Measurements from ENCODE around the gene CDK16. TPM values are rescaled to one million over a fixed set of nuclear protein-coding genes. Genes with fewer than 3 reads are reported as not detected.
A peak's percentile ranks its signal among the peaks of the same experiment; 100 is the strongest.

The CDK16 gene
- total and polyA plus RNA-seq, 9 of the 15 experiments (the other 6 are each of a cell fraction or from before 2014, with no cell fraction given): 3.9 to 104 (median 57.5) TPM

- TF ChIP-seq, protein P1, sequence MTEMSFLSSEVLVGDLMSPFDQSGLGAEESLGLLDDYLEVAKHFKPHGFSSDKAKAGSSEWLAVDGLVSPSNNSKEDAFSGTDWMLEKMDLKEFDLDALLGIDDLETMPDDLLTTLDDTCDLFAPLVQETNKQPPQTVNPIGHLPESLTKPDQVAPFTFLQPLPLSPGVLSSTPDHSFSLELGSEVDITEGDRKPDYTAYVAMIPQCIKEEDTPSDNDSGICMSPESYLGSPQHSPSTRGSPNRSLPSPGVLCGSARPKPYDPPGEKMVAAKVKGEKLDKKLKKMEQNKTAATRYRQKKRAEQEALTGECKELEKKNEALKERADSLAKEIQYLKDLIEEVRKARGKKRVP (CRISPR knock-in tag; IDR thresholded peaks at IDR 0.05): no peak
- no peak for TF ChIP-seq SETDB1 (IDR thresholded peaks at IDR 0.05; ENCODE audit: low read length)
- 0 out of 4 replicates have a peak, but pooled peaks of 1 of the 2 experiments have one; percentile 36 for TF ChIP-seq KDM4B (IDR thresholded peaks at IDR 0.05; ENCODE audit: borderline replicate concordance in 2 of 2, low read depth in 1 of 2)
- TF ChIP-seq EP300 (IDR thresholded peaks at IDR 0.05; ENCODE audit: low read length): 0 out of 2 replicates have a peak, but pooled peaks have one; percentile 13
- TF ChIP-seq SIX5 (IDR thresholded peaks at IDR 0.05; ENCODE audit: borderline replicate concordance in 1 of 2, insufficient read depth in 1 of 2, low read depth in 1 of 2, low read length in 2 of 2): no peak
- TF ChIP-seq, protein P2, sequence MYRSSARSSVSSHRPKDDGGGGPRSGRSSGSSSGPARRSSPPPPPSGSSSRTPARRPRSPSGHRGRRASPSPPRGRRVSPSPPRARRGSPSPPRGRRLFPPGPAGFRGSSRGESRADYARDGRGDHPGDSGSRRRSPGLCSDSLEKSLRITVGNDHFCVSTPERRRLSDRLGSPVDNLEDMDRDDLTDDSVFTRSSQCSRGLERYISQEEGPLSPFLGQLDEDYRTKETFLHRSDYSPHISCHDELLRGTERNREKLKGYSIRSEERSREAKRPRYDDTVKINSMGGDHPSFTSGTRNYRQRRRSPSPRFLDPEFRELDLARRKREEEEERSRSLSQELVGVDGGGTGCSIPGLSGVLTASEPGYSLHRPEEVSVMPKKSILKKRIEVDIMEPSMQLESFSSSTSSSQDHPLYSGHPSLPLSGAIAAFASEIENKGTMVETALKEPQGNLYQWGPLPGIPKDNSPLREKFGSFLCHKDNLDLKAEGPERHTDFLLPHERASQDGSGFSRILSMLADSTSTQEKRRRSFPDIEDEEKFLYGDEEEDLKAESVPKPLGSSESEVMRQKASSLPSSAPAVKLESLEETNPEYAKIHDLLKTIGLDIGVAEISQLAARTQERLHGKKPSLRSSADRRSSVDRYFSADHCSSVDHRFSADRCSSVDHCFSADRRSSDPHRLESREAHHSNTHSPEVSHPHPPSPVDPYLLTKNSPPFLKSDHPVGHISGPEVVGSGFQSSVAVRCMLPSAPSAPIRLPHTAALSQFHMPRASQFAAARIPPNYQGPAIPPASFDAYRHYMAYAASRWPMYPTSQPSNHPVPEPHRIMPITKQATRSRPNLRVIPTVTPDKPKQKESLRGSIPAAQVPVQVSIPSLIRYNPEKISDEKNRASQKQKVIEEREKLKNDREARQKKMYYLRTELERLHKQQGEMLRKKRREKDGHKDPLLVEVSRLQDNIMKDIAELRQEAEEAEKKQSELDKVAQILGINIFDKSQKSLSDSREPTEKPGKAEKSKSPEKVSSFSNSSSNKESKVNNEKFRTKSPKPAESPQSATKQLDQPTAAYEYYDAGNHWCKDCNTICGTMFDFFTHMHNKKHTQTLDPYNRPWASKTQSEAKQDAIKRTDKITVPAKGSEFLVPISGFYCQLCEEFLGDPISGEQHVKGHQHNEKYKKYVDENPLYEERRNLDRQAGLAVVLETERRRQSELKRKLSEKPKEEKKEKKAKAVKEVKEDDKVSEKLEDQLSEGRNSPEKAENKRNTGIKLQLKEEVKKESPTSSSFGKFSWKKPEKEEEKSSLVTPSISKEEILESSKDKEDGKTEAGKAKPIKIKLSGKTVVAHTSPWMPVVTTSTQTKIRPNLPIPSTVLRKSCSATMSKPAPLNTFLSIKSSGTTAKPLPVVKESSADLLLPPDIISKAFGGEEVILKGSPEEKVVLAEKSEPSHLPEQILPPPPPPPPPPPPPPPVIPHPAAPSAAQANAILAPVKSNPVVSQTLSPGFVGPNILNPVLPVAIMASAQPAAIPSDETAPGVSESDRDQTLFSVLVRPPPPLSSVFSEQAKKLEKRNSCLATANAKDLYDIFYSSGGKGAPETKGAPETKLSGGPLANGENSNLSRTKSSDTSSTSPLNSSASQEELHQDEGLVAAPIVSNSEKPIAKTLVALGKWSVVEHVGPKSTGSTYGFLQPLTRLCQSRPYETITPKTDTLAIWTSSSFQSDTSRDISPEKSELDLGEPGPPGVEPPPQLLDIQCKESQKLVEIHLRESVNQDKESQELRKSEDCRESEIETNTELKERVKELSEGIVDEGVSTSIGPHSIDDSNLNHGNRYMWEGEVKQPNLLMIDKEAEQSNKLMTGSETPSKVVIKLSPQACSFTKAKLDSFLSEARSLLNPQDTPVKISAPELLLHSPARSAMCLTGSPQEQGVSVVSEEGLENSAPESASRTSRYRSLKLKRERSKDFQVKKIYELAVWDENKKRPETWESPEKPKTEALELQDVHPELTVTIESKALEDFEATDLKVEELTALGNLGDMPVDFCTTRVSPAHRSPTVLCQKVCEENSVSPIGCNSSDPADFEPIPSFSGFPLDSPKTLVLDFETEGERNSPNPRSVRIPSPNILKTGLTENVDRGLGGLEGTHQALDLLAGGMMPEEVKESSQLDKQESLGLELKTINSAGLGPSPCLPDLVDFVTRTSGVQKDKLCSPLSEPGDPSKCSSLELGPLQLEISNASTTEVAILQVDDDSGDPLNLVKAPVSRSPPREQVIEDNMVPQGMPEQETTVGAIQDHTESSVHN (IDR thresholded peaks at IDR 0.05; ENCODE audit: borderline replicate concordance in 1 of 2, low read depth in 1 of 2): no peak
- TF ChIP-seq TSC22D4 (tag; IDR thresholded peaks at IDR 0.05): no peak
- TF ChIP-seq ZNF134 (CRISPR knock-in tag; conservative IDR thresholded peaks at IDR 0.05): no peak
- TF ChIP-seq, protein P3, sequence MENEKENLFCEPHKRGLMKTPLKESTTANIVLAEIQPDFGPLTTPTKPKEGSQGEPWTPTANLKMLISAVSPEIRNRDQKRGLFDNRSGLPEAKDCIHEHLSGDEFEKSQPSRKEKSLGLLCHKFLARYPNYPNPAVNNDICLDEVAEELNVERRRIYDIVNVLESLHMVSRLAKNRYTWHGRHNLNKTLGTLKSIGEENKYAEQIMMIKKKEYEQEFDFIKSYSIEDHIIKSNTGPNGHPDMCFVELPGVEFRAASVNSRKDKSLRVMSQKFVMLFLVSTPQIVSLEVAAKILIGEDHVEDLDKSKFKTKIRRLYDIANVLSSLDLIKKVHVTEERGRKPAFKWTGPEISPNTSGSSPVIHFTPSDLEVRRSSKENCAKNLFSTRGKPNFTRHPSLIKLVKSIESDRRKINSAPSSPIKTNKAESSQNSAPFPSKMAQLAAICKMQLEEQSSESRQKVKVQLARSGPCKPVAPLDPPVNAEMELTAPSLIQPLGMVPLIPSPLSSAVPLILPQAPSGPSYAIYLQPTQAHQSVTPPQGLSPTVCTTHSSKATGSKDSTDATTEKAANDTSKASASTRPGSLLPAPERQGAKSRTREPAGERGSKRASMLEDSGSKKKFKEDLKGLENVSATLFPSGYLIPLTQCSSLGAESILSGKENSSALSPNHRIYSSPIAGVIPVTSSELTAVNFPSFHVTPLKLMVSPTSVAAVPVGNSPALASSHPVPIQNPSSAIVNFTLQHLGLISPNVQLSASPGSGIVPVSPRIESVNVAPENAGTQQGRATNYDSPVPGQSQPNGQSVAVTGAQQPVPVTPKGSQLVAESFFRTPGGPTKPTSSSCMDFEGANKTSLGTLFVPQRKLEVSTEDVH (IDR thresholded peaks at IDR 0.05; ENCODE audit: low read depth, partially characterized antibody): no peak
- TF ChIP-seq, protein P4, sequence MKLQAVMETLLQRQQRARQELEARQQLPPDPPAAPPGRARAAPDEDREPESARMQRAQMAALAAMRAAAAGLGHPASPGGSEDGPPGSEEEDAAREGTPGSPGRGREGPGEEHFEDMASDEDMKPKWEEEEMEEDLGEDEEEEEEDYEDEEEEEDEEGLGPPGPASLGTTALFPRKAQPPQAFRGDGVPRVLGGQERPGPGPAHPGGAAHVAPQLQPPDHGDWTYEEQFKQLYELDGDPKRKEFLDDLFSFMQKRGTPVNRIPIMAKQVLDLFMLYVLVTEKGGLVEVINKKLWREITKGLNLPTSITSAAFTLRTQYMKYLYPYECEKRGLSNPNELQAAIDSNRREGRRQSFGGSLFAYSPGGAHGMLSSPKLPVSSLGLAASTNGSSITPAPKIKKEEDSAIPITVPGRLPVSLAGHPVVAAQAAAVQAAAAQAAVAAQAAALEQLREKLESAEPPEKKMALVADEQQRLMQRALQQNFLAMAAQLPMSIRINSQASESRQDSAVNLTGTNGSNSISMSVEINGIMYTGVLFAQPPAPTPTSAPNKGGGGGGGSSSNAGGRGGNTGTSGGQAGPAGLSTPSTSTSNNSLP (IDR thresholded peaks at IDR 0.05; ENCODE audit: borderline replicate concordance, low read depth, low read length): peak; percentile 28; the same call in 1 of the 2 replicates
These were observed 24.8 kb upstream of the CDK16 start, which contains the start of gene UBA1 (continued) for GRCh38 chrX:47193475-47194193.
